Parietal lobe (tissue), 1 donor: ENCODE measurements around the gene BUB3. TPM values are rescaled to one million over a fixed set of nuclear protein-coding genes. Genes with fewer than 3 reads are reported as not detected.

Experiments
- total RNA-seq: library from RNA; depleted of rRNA; stranded (reverse); fragments of >200 nt; gene quantifications from one replicate; pipeline ENCODE4 v1.2.3, GENCODE V29; 2014

Gene BUB3
- 135 TPM for total RNA-seq

GRCh38 chr10:123154092-123154710 is at the start of gene BUB3:
Gene BUB3 (plus strand): TSS chr10:123154402. CDS start chr10:123154918, 516 bp downstream.

GRCh38 chr10:123135415-123136141 is 18.6 kb upstream of the BUB3 start, which contains the start of gene HMX3:
Gene HMX3 (plus strand): TSS chr10:123135970. CDS start chr10:123136051, 81 bp downstream.

GRCh38 chr10:123147635-123148413 is 6.4 kb upstream of the BUB3 start, which contains the start of gene HMX2:
Gene HMX2 (plus strand): TSS chr10:123148136. CDS start chr10:123148379, 243 bp downstream.

Other genes with a start within 250 kb of the BUB3 start
- not detected for gene FAM24A, start 243.8 kb upstream of the BUB3 start, total RNA-seq
- 25.7 TPM for gene C10orf88, start 200.2 kb upstream of the BUB3 start, total RNA-seq
- 13.5 TPM for gene PSTK, start 174.0 kb upstream of the BUB3 start, total RNA-seq
- gene IKZF5, start 145.6 kb upstream of the BUB3 start, total RNA-seq: 17.2 TPM
- gene ACADSB, start 145.4 kb upstream of the BUB3 start, total RNA-seq: 13.1 TPM
- gene HMX3, start 18.4 kb upstream of the BUB3 start, total RNA-seq: not detected
- gene HMX2, start 6.3 kb upstream of the BUB3 start, total RNA-seq: not detected